ENCODE data around the gene SPRTN.

The SPRTN gene

GRCh38 chr1:231383159-231383860 is 45.2 kb downstream of the SPRTN start:
- no peak for DNase-seq

DNA sequence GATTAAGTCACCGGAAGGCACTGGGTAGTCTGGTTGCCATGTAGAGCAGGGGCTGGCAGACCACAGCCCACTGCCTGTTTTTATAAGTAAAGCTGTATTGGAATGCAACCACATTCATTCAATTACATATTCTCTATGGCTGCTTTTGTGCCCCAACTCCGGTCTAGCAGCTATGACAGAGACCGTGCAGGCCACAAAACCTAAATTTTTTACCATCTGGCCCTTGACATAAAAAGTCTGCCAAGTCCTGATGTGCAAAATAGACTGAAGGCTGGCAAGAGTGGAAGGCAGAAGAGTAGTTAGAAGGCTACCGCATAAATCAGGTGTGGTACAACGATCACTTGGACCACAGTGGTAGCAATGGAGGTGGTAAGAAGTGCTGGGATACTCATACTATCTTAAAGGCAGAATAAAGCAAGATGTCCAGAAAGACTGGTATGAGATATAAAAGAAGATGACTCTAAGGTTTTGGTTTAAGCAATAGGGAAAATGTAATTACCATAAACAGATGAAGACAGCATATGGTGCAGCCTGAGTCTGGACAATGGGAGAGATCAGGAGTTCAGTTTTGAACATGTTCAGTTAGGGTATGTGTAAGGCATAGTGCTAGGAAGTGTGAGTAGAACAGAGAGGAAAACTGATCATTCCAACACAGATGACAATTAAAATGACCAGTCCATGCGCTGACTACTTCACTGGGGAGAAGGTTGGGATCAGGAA is 46.8 kb downstream of the SPRTN start:
- no peak for DNase-seq

GRCh38 chr1:231385416-231385748 is 47.3 kb downstream of the SPRTN start:
- DNase-seq, result no peak

- no peak for DNase-seq
Observed at GRCh38 chr1:231386466-231386865, 48.4 kb downstream of the SPRTN start.

DNA sequence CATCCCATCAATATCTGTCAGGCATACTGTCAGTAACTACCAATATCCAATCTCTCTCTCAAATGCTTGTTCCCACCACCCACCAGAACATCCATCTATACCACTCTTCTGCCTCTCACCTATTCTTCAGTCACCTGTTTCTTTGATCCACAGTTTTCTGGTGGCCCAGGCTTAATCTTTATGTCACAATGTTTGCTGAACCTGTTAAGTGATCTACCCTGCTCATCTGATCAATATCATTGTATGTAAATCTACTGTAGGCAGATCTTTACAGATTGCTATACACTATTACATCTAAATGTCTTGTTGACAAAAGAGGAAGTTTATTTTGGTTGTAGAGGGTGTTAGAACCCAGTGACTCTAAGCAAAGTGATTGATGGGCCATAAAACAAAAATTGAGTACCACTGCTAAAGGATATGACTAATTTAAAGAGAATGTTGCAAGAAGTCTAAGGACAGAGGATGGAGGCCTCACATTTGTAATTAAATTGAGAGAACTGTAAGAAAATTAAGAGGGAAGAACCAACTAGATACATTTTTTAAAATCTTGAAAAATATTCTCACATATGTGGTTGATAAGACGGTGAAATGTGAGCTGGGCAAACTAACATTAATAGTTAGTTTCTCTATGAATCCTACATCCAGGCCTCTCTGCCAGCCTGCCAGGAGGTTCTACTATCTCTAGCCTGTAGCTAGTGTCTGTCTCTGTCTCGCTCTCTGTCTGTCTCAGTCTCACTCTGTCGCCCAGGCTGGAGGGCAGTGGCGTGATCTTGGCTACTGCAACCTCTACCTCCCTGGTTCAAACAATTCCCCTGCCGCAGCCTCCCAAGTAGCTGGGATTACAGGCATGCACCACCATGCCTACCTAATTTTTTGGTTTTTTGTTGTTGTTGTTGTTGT is 49.9 kb downstream of the SPRTN start:
- DNase-seq, result no peak

DNA sequence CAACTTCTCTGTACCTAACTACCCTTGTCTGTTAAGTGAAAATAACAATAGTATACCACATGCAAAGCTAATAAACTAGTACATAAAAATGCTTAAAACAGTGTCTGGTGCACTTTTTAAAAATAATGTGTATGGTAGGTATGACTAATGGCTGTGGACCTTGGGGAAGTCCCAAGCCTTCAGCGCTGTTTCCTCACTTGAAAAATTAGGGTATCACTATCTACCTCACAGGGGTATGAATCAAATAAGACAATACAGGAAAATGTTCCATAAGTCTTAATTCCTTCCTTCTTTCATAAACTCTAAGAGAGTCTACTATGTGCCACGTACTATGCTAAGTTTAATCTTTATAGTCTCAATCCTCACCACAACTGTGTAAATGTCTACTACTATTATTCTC is 52.0 kb downstream of the SPRTN start:
- DNase-seq, result no peak

DNA sequence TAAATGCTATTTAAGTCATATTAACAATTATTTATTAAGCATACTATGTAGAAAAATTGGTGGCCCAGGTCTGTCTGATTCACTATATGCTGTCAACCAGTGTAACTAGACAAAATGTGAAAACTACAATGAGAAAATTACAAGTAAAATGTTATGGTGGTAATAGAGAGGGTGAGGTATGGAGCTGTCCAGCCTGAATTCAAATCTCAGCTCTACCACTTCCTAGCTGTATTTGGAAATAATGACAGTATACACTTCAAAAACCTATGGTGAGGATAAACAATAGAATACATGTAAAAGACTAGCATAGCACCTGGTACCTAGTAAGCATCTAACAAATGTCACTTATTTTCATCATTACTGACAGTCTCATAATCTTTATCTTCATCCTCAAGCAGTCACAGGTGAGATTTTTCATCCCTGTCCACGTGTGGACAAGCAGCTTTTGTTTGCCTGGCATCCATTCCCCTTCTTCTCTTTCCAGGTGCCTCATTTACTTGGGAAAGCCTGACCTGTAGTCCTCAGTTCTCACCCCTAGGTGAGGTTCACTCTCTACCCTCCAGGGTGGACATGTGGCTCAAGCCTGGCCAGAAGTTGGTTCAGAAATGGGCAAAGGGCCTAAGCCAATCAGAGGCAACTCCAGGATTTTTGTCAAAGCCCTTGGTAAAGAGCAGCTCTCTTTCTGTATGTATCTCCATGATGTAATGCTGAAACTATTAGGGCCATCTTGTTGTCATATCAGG is 54.5 kb downstream of the SPRTN start:
- DNase-seq, result no peak

DNA sequence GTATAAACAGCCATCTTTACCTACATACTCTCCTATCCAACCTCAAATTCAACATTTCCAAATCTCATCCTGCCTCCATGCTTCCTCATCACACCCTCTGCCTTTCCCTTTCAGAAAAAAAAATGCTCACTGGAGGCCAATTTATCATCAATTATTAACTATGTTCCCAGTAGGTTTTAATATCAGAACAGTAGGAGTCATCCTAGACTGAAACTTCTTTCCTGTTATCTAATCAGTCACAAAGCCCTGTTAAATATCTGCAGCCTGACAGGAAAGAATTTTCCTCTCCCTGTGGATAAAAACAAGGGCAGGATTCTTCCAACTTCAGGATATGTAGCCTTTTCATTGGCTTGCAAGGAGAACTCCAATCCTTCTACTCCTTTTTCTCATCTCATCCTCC is 55.6 kb downstream of the SPRTN start:
- no peak for DNase-seq

DNA sequence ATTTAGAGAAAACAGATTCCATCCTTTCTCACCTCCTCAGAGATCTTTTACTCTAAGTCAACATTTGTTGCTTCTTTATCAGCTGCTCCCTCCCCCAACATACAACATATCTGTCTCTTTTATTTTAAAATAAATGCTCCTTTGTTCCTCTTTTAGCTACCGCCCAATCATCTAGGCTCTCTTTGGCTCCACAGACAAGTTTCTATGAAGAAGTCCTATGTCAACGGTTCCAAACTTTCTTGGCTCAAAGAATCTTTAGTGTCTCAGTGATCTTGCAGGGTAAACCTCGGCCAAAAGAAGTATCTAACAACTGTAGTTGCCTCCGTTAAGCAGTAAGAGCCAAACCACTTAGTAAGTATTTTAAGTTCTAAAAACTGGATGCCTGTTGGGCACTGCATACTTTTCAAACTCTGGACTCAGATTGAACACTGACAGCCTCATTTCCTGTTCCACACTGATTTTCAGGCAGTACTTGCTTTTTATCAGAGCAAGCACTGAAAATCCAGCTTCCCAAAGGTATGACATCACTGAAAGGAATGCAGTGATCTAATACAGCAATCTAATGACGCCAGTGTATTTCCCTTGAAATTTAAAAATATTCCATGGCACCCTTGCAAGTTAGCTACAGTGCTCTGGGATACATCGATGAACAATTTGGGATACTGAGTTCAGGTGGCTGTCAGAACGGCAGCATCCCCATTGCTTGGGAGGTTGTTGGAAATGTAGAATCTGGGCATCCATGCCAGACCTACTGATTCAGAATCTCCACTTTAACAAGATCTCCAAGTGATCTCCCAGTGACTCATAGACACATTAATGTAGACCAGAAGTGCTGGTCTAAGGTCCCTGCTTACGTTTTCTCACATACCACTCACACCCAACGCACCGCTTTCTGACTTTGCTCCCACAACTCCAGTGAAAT is 57.2 kb downstream of the SPRTN start:
- no peak for DNase-seq

GRCh38 chr1:231395998-231396390 is 57.9 kb downstream of the SPRTN start:
- no peak for DNase-seq

- DNase-seq, result no peak
Observed at GRCh38 chr1:231396643-231397042, 58.5 kb downstream of the SPRTN start.

- DNase-seq, result no peak
Observed at GRCh38 chr1:231397886-231398671, 60.0 kb downstream of the SPRTN start.

DNA sequence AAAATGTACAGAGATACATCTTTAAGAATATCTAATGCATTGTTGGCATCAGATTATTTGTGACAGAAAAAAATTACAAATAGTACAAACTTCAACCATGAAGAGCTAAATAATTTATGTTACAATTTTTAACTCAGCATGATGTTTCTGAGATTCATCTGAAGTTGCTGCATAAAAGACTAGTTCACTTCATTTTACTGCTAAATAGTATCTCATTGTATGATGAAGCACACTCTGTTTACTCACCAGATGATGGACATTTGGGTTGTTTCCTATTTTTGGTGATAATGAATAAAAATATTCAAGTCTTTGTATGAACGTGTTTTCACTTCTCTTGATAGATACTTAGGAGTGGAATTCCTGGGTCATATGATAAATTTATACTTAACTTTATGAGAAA is 63.4 kb downstream of the SPRTN start:
- no peak for DNase-seq

- DNase-seq, result no peak
Observed at GRCh38 chr1:231404318-231404717, 66.2 kb downstream of the SPRTN start.

Measured in NCI-H1436 (cell line).